Stimulated activated CD4-positive, alpha-beta T cell treated with anti-CD3 and anti-CD28 coated beads, Interleukin-12 subunit alpha, Interleukin-12 subunit beta, amount 100 ng/mL, for 48 hours (primary cell): ENCODE results near the gene UPB1.

ENCODE experiments used
- DNase-seq, 3 donors: peaks; one replicate each; pipeline ENCODE4 v3.0.0-alpha.2; 2020; ENCODE audit warnings: low read depth in 2 of 3, low spot score in 1 of 3

Gene UPB1

DNA sequence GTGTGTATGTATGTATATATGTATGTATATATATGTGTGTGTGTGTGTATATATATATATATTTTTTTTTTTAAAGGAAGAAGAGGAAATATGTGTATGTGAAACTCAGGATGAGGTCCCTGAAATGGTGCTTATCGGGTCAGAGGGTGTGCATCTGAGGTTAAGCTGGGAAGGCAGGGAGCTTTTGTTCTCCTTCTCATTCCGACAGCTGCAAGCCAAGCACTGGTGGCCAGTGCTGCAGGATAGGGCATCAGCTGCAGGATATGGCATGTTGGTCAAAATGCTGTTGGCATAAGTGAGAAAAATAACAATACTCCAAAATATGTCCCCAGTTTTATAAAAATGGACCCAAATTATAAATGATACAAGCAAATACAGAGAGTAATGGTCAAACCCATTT is 68.1 kb downstream of the UPB1 start:
- no peak for DNase-seq

GRCh38 chr22:24564376-24565058 is 69.4 kb downstream of the UPB1 start:
- no peak for DNase-seq

DNA sequence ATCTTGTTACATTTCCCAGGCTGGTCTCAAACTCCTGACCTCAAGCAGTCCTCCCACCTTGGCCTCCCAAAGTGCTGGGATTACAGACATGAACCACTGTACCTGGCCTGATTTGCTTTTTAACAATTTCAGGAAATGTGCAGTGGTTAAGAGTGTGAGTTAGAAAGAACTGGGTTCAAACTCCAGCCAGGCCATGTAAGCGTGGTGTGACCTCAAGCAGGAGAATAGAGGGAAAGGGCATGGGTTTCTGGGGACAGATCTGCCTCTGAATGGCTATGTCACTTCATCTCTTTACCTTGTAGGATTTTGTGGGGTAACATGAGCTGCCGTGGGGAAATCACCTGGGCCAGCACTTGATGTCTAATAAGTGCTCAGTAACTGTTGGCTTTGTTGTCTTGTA is 69.9 kb downstream of the UPB1 start:
- no peak for DNase-seq

GRCh38 chr22:24566899-24567511 is 71.9 kb downstream of the UPB1 start:
- no peak for DNase-seq

- no peak for DNase-seq
Measured at GRCh38 chr22:24567668-24568067, 72.5 kb downstream of the UPB1 start.

GRCh38 chr22:24571266-24571665 is 76.1 kb downstream of the UPB1 start:
- DNase-seq, result no peak

GRCh38 chr22:24576778-24577177 is 81.6 kb downstream of the UPB1 start:
- DNase-seq, result no peak
